Activated CD8-positive, alpha-beta memory T cell treated with anti-CD3 and anti-CD28 coated beads, Interleukin-2, amount 10 ng/mL, durations not matched to agents 7 days and 5 days (primary cell): ENCODE results near the gene NDST1. TPM values are rescaled to one million over a fixed set of nuclear protein-coding genes. Genes with fewer than 3 reads are reported as not detected.

Experiments used
- ATAC-seq: fragments of 150-1000 bp; cut with Tn5 transposase; one replicate; pipeline ENCODE4 v1.10.0; 2021; ENCODE audit warnings: moderate library complexity
- CTCF ChIA-PET: fragments of 350-600 bp; sonication (Branson Sonifier 250); formaldehyde crosslinking; loops from one replicate; lab custom pipeline; 2021; ENCODE audit warnings: antibody characterized with exemption; lab: Charles Lee
- DNase-seq: peaks from one replicate; pipeline ENCODE4 v3.0.0-alpha.2; 2020
- H3K27ac Mint-ChIP-seq: one replicate; pipeline ENCODE4 v1.8.0; 2021; ENCODE audit warnings: mild to moderate bottlenecking, mixed read lengths
- H3K27me3 Mint-ChIP-seq: one replicate; pipeline ENCODE4 v1.8.0; 2021; ENCODE audit warnings: mixed read lengths
- H3K36me3 Mint-ChIP-seq: one replicate; pipeline ENCODE4 v1.8.0; 2021; ENCODE audit warnings: mild to moderate bottlenecking, mixed read lengths
- H3K4me1 Mint-ChIP-seq: one replicate; pipeline ENCODE4 v1.8.0; 2021; ENCODE audit warnings: mixed read lengths
- H3K4me3 Mint-ChIP-seq: one replicate; pipeline ENCODE4 v1.8.0; 2021; ENCODE audit warnings: mild to moderate bottlenecking, moderate library complexity, mixed read lengths
- H3K9me3 Mint-ChIP-seq: one replicate; pipeline ENCODE4 v1.8.0; 2022; ENCODE audit warnings: low read depth, mixed read lengths
- total RNA-seq, 2 experiments: library from RNA; stranded (reverse); gene quantifications; one replicate each; pipeline ENCODE4 v1.2.3, GENCODE V29; 2021

NDST1 gene
- total RNA-seq, 2 experiments from 2014 or later, result 0.58 to 0.68 TPM

DNA sequence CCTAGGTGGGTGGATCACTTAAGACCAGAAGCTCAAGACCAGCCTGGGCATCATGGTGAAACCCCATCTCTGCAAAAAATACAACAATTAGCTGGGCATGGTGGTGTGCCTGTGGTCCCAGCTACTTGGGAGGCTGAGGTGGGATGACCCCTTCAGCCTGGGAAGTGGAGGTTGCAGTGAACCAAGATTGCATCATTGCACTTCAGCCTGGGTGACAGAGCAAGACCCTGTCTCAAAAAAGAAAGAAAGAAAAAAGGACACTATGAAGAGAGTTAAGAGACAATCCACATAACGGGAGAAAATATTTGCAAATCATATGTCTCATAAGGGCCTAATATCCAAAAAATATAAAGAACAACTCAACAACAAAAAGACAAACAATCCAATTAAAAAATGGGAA lies 57.9 kb downstream of the NDST1 start:
- no peak overlapping the region for H3K27ac Mint-ChIP-seq
- CTCF ChIA-PET, result interaction anchor here (1.9 kb wide), 1 partner anchor 135 kb away, joined by 7 read pairs; the partner anchor contains the start of gene RBM22
- H3K4me3 Mint-ChIP-seq, result no peak overlapping the region
- peaks cover 3% of the 10 kb centered on the region for H3K27me3 Mint-ChIP-seq
- H3K9me3 Mint-ChIP-seq, result no peaks in the 10 kb centered on the region
- H3K4me1 Mint-ChIP-seq, result no peaks in the 10 kb centered on the region
- DNase-seq (no peak), ATAC-seq (no peak)
- H3K36me3 Mint-ChIP-seq, result no peaks in the 10 kb centered on the region

GRCh38 chr5:150567031-150567717 lies 59.2 kb downstream of the NDST1 start:
- no peak for ATAC-seq

DNA sequence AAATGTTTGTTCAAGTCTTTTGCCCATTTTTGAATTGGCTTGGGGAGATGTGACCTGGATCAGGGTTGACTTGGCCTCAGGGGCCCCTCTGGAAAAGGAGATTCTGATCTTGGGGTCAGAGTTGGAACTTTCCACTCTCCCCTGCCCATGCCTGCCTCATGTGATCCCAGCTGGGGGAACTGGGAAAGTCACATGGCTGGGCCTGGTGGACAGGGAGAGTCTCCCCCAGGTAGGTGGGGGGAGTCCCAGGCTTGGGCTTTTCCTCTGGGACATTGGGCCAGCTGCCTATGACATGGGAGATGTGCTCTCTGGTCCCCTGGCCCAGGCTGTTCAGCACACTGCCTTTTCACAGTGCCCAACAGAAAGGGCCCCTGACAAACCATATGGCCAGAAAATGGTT lies 60.7 kb downstream of the NDST1 start:
- Mint-ChIP-seq H3K4me3 (no peak overlapping the region), H3K36me3 (no peaks in the 10 kb centered on the region), H3K9me3 (no peaks in the 10 kb centered on the region), H3K27me3 (no peaks in the 10 kb centered on the region), H3K4me1 (no peaks in the 10 kb centered on the region), H3K27ac (no peak overlapping the region)
- DNase-seq (no peak), ATAC-seq (no peak)
- CTCF ChIA-PET, result interaction anchor here (1.2 kb wide), 1 partner anchor 11 kb away, joined by 4 read pairs; no protein-coding TSS in a partner anchor

More at GRCh38 chr5:150567031-150567717, 59.2 kb downstream of the NDST1 start:
- Mint-ChIP-seq H3K4me3 (no peak overlapping the region), H3K36me3 (no peaks in the 10 kb centered on the region), H3K4me1 (no peaks in the 10 kb centered on the region), H3K9me3 (no peaks in the 10 kb centered on the region), H3K27ac (no peak overlapping the region), H3K27me3 (peaks cover 3% of the 10 kb centered on the region)
- no peak for DNase-seq
- CTCF ChIA-PET, result no interaction called here

DNA sequence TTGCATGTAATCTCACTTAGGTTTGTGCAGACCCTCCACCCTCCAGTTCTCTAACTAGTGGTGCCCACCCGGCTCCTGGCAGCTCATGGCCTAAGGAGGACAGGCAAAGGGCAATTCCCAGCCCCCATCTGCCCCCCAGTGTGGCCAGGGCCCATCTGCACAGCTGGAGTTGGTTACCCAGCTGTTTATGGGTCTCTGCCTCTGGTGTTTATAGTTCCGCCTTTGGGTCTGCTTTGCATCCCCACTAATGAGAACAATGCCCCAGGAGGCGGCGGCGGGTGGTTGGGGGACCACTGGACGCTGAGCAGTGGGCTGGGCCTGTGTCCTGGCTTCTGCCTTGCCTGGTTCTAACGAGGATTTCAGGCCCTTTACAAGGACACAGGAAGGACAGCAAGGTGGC lies 62.4 kb downstream of the NDST1 start:
- H3K9me3 Mint-ChIP-seq, result no peaks in the 10 kb centered on the region
- H3K4me3 Mint-ChIP-seq, result no peak overlapping the region
- no peaks in the 10 kb centered on the region for H3K27me3 Mint-ChIP-seq
- ATAC-seq (no peak), DNase-seq (no peak)
- no peak overlapping the region for H3K27ac Mint-ChIP-seq
- no peaks in the 10 kb centered on the region for H3K36me3 Mint-ChIP-seq
- CTCF ChIA-PET, result no interaction called here
- H3K4me1 Mint-ChIP-seq, result no peaks in the 10 kb centered on the region

DNA sequence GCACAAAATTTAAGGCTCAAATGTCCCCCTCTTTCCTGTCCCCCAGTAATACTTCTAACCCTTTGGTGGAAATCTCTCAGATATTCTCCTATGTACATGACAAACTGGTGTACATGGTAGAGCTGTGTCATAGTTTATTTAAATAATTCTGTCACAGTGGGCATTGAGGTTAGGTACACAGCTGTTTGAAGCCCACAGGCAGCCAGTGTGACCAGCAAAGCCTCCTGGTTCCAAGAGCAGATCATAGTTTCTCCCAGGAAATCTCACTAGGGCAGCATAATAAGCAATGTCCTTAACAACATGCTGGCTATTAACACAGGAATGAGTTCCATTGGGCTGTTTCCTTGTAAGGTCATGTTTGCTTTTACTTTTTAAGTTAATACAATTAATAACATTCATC lies 63.9 kb downstream of the NDST1 start:
- no peaks in the 10 kb centered on the region for H3K27me3 Mint-ChIP-seq
- H3K4me3 Mint-ChIP-seq, result no peak overlapping the region
- no peak overlapping the region for H3K27ac Mint-ChIP-seq
- no peaks in the 10 kb centered on the region for H3K9me3 Mint-ChIP-seq
- DNase-seq, result no peak
- CTCF ChIA-PET, result no interaction called here
- ATAC-seq, result no peak
- no peaks in the 10 kb centered on the region for H3K4me1 Mint-ChIP-seq
- H3K36me3 Mint-ChIP-seq, result no peaks in the 10 kb centered on the region

DNA sequence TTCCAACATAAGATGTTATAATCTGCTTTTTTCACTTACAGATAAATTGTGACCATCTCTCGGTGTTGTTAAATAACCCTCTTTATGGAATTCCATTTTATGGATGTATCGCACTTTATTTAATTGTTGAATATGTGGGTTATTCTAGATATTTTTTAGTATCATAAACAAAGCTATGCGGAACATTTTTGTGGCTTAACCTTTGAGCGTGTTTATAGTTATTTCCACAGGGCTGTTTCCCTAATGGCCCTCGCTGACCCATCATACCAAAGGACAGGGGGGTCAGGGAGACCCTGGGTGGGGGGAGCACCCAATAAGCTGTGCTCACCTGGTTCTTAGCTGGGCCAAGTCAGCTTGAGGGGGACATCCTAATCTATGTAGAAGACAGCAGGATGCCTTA lies 65.3 kb downstream of the NDST1 start:
- no peaks in the 10 kb centered on the region for H3K36me3 Mint-ChIP-seq
- CTCF ChIA-PET, result interaction anchor here (2.9 kb wide), 1 partner anchor 12 kb away, joined by 10 read pairs; no protein-coding TSS in a partner anchor
- H3K4me3 Mint-ChIP-seq, result no peak overlapping the region
- DNase-seq (no peak), ATAC-seq (no peak)
- H3K9me3 Mint-ChIP-seq, result no peaks in the 10 kb centered on the region
- no peaks in the 10 kb centered on the region for H3K4me1 Mint-ChIP-seq
- no peaks in the 10 kb centered on the region for H3K27me3 Mint-ChIP-seq
- no peak overlapping the region for H3K27ac Mint-ChIP-seq

- H3K4me1 Mint-ChIP-seq, result no peaks in the 10 kb centered on the region
- ATAC-seq (no peak), DNase-seq (no peak)
- no peaks in the 10 kb centered on the region for H3K9me3 Mint-ChIP-seq
- no peaks in the 10 kb centered on the region for H3K27me3 Mint-ChIP-seq
- CTCF ChIA-PET, result interaction anchor here (2.9 kb wide), 1 partner anchor 13 kb away, joined by 10 read pairs; no protein-coding TSS in a partner anchor
- no peak overlapping the region for H3K27ac Mint-ChIP-seq
- no peak overlapping the region for H3K4me3 Mint-ChIP-seq
- H3K36me3 Mint-ChIP-seq, result no peaks in the 10 kb centered on the region
These were observed 66.2 kb downstream of the NDST1 start for GRCh38 chr5:150573867-150574817.

DNA sequence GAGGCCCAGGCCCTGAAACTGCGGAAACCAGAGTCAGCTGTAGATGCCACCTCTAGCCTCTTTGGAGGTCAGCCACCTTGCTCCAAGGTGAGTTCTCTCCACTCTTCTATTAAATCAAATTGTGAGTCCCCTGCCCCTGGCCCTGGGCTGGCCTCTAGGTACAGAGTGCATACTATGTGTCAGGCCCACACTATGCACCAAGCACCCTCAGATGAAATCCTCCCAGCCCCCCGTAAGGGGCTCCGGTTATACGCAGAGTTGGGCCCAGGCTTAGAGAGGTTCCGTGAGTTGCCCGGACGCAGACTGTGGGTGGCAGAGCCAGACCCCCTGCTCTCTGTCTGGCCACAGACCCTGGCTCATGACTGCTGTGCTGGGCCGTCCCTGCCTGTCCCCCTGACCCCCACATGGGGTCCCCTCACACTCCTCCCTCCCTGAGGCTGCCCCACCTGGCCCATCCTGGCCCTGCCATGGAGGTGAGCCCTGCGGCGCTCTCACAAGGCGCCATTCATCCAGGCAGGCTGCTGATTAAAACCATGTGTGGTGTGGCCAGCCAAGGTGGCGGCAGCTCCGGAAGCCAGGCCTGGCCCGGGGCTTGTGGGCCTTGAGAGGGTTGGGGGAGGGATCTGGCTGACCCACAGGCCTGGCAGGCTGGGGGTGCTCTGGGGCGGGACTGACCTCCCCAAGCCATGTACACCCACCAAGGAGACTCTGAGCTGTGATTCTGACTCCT lies 67.1 kb downstream of the NDST1 start:
- ATAC-seq (no peak), DNase-seq (no peak)
- Mint-ChIP-seq H3K36me3 (no peaks in the 10 kb centered on the region), H3K27ac (no peak overlapping the region), H3K9me3 (no peaks in the 10 kb centered on the region), H3K4me3 (no peak overlapping the region), H3K27me3 (no peaks in the 10 kb centered on the region), H3K4me1 (no peaks in the 10 kb centered on the region)
- CTCF ChIA-PET, result interaction anchor here (2.9 kb wide), 1 partner anchor 13 kb away, joined by 10 read pairs; no protein-coding TSS in a partner anchor

DNA sequence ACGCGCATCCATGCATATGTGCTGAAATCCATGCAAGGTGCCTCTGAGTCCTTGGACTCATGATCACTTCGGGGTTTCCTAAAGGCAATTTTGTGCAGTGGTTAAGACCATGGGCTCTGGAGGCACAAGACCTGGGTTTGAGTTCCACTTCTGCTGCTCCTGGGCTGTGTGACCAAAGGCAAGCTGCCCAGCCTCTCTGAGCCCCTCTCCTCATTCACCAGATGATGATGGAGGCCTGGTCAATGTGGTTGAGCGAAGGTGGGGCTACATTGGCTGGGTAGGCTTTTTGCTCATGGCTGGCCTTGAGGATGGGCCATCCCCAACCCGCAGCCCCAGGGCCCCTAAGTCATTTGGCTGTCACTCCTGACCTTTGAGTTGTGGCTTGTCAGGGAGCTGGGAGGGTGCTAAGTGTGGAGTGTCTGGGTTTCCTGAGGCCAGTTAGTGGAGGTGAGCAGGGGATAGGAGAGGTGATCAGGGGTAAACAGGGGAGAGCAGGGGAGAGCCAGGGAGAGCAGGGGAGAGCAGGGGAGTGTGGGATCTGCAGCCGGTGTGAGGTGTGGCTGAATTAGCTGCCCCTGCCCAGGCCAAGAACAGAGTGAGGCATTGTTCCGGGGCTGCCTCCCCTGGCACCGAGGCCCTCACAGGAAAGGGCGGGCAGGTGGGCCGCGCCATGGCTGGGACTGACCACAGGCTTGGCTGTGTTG lies 68.0 kb downstream of the NDST1 start:
- H3K9me3 Mint-ChIP-seq, result no peaks in the 10 kb centered on the region
- DNase-seq (no peak), ATAC-seq (no peak)
- no peak overlapping the region for H3K4me3 Mint-ChIP-seq
- H3K27me3 Mint-ChIP-seq, result peaks cover 4% of the 10 kb centered on the region
- CTCF ChIA-PET, result interaction anchor here (2.9 kb wide), 1 partner anchor 14 kb away, joined by 10 read pairs; no protein-coding TSS in a partner anchor
- H3K36me3 Mint-ChIP-seq, result no peaks in the 10 kb centered on the region
- no peaks in the 10 kb centered on the region for H3K4me1 Mint-ChIP-seq
- H3K27ac Mint-ChIP-seq, result no peak overlapping the region

DNA sequence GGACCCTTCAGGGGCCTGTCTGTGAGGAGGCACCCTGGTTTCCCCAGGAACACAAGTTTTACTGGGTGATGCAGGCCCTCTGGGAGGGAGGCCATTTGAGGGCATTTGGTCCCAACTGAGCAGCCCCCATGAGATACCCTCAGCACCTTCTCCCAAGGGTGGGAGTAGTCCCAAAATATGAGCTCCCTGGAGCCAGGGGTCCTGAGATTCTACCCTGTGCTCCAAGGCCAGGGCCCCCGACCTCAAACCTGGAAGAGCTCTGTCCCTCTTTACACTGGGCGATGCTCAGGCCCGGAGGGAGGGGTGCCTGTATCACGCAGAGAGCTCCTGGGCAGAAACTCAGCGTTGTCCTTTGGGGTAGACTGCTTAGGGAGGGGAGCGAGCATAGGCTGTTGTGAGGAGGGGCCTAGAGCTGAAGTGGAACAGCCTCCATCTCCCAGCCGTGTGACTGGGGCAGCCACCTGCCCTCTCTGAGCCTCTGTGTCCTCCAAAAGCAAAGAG lies 68.6 kb downstream of the NDST1 start:
- no peak overlapping the region for H3K4me3 Mint-ChIP-seq
- H3K27ac Mint-ChIP-seq, result no peak overlapping the region
- DNase-seq, result no peak
- no peaks in the 10 kb centered on the region for H3K4me1 Mint-ChIP-seq
- H3K9me3 Mint-ChIP-seq, result no peaks in the 10 kb centered on the region
- no peaks in the 10 kb centered on the region for H3K36me3 Mint-ChIP-seq
- ATAC-seq, result no peak
- peaks cover 9% of the 10 kb centered on the region for H3K27me3 Mint-ChIP-seq
- CTCF ChIA-PET, result no interaction called here

GRCh38 chr5:150577378-150578139 lies 69.6 kb downstream of the NDST1 start:
- CTCF ChIA-PET, result no interaction called here
- Mint-ChIP-seq H3K27me3 (peaks cover 15% of the 10 kb centered on the region), H3K4me3 (no peak overlapping the region)

More at GRCh38 chr5:150577378-150578139, 69.6 kb downstream of the NDST1 start:
- Mint-ChIP-seq H3K9me3 (no peaks in the 10 kb centered on the region), H3K27ac (no peak overlapping the region), H3K4me1 (no peaks in the 10 kb centered on the region), H3K36me3 (no peaks in the 10 kb centered on the region)
- DNase-seq, result no peak
- ATAC-seq, result no peak
